A549 (cell line): ENCODE results near the gene ABHD6. TPM values are rescaled to one million over a fixed set of nuclear protein-coding genes. Genes with fewer than 3 reads are reported as not detected.

ENCODE experiments used
- ATAC-seq, 2 experiments: fragments of 200-7000 bp in 1 of 2; fragments of >200 bp in 1 of 2; cut with Nextera tagmentation in 1 of 2; cut with Tn5 transposase in 1 of 2; 3 replicates each; pipeline versions ENCODE4 v1.8.0 to v1.9.1; 2018 to 2020; ENCODE audit warnings: mild to moderate bottlenecking in 1 of 2, moderate library complexity in 1 of 2
- CTCF ChIA-PET: fragments of 300-600 bp; sonication (Branson Sonifier 250); formaldehyde crosslinking; extraction: SDS; loops from one replicate; lab custom pipeline; 2021; ENCODE audit warnings: antibody characterized with exemption, inconsistent platforms; lab: Yijun Ruan, JAX
- POLR2A ChIA-PET: fragments of 350-600 bp; formaldehyde crosslinking; extraction: SDS; loops from one replicate; lab custom pipeline; 2021; ENCODE audit warnings: antibody characterized with exemption, inconsistent platforms; lab: Yijun Ruan, JAX
- DNase-seq, 2 experiments: peaks; one replicate each; pipeline versions ENCODE4 v3.0.0 to v3.0.0-alpha.2; 2011 to 2016; ENCODE audit warnings: low read depth in 1 of 2, low spot score in 1 of 2
- FAIRE-seq: peaks from 2 replicates; lab custom pipeline; 2011; peaks lifted over from hg19 to GRCh38; lab: Jason Lieb, UNC
- H3K27ac ChIP-seq, 2 experiments: fragments of >200 bp; sonication (Bioruptor Twin); formaldehyde crosslinking; 3 replicates each; pipeline ENCODE4 v1.5.1; 2016 to 2017
- H3K4me1 ChIP-seq: fragments of >200 bp; sonication (Bioruptor Twin); formaldehyde crosslinking; 3 replicates; pipeline ENCODE4 v1.6.1; 2016
- H3K4me2 ChIP-seq: fragments of >200 bp; sonication (Bioruptor Twin); formaldehyde crosslinking; 3 replicates; pipeline ENCODE4 v1.6.1; 2016
- H3K4me3 ChIP-seq: fragments of >200 bp; sonication (Bioruptor Twin); formaldehyde crosslinking; 3 replicates; pipeline ENCODE4 v1.5.1; 2016
- H3K9me3 ChIP-seq: fragments of >200 bp; sonication (Bioruptor Twin); formaldehyde crosslinking; 3 replicates; pipeline ENCODE4 v1.6.1; 2016
- ATOH8 ChIP-seq: fragments of 250-450 bp; sonication (Bioruptor Pico); IDR thresholded peaks from 2 replicates; pipeline ENCODE4 v1.5.0; 2020; ENCODE audit warnings: low read depth, mild to moderate bottlenecking, moderate library complexity
- BHLHE40 ChIP-seq: IDR thresholded peaks from 2 replicates; pipeline ENCODE4 v1.6.1; 2012; ENCODE audit warnings: low read depth, low read length, inconsistent platforms
- CBX8 ChIP-seq: fragments of 200-600 bp; sonication (generic); IDR thresholded peaks from 2 replicates; pipeline ENCODE4 v1.6.1; 2016
- EHMT2 ChIP-seq: fragments of 200-600 bp; sonication (generic); IDR thresholded peaks from 2 replicates; pipeline ENCODE4 v1.6.1; 2016; ENCODE audit warnings: antibody characterized with exemption, low read depth, mild to moderate bottlenecking, moderate library complexity
- EP300 ChIP-seq, 2 experiments: fragments of >200 bp; sonication (Bioruptor Twin); formaldehyde crosslinking; IDR thresholded peaks; 2 replicates in 1 of 2; 3 replicates in 1 of 2; pipeline ENCODE4 v1.6.1; 2016 to 2017
- ESRRA ChIP-seq: fragments of 150-350 bp; IDR thresholded peaks from 2 replicates; pipeline ENCODE4 v1.6.1; 2014; ENCODE audit warnings: mild to moderate bottlenecking, low read length, borderline replicate concordance
- FOSL2 ChIP-seq, 2 experiments: fragments of 450-650 bp in 1 of 2; fragments of >200 bp in 1 of 2; sonication (Bioruptor Twin) in 1 of 2; formaldehyde crosslinking; IDR thresholded peaks; 2 replicates each; pipeline versions ENCODE4 v1.5.0 to v1.6.1; 2016 to 2020; ENCODE audit warnings: mild to moderate bottlenecking in 1 of 2, moderate library complexity in 1 of 2
- GATA3 ChIP-seq: IDR thresholded peaks from 2 replicates; pipeline ENCODE4 v1.6.1; 2012; ENCODE audit warnings: borderline replicate concordance
- HES2 ChIP-seq: fragments of >200 bp; sonication (Bioruptor Twin); formaldehyde crosslinking; IDR thresholded peaks from 2 replicates; pipeline ENCODE4 v1.6.1; 2016
- JUNB ChIP-seq: fragments of >200 bp; sonication (Bioruptor Twin); formaldehyde crosslinking; IDR thresholded peaks from 2 replicates; pipeline ENCODE4 v1.6.1; 2016
- MAZ ChIP-seq: fragments of 150-350 bp; IDR thresholded peaks from 2 replicates; pipeline ENCODE4 v1.6.1; 2014; ENCODE audit warnings: antibody characterized with exemption, low read depth, low read length, borderline replicate concordance
- NPAS2 ChIP-seq: fragments of 250-450 bp; sonication (Bioruptor Pico); IDR thresholded peaks from 2 replicates; pipeline ENCODE4 v1.8.0; 2022; ENCODE audit warnings: mild to moderate bottlenecking, moderate library complexity, borderline replicate concordance
- REST ChIP-seq: fragments of 200-600 bp; sonication (generic); IDR thresholded peaks from 2 replicates; pipeline ENCODE4 v1.6.1; 2016; ENCODE audit warnings: antibody characterized with exemption, mild to moderate bottlenecking, moderate library complexity
- RFX5 ChIP-seq: fragments of 450-650 bp; IDR thresholded peaks from 2 replicates; pipeline ENCODE4 v1.7.1; 2014; ENCODE audit warnings: antibody characterized with exemption, mild to moderate bottlenecking, moderate library complexity
- TFCP2L1 ChIP-seq: fragments of 250-450 bp; sonication (Bioruptor Pico); IDR thresholded peaks from 2 replicates; pipeline ENCODE4 v1.5.0; 2021; ENCODE audit warnings: mild to moderate bottlenecking
- ZC3H11A ChIP-seq: fragments of 450-650 bp; IDR thresholded peaks from 2 replicates; pipeline ENCODE4 v1.6.1; 2014; ENCODE audit warnings: antibody characterized with exemption, mild to moderate bottlenecking
- WGBS: methylation state at CpG from one replicate; pipeline ENCODE4 v1.1.6; 2017; ENCODE audit errors: missing lambda C conversion rate; 5-methylcytosine and 5-hydroxymethylcytosine counted together
- polyA plus RNA-seq, 4 experiments: library from polyadenylated mRNA; depleted of rRNA in 3 of 4; stranded (reverse); fragments of >200 nt; fragmentation: RNase III in 1 of 4; extraction: RNeasy Plus Mini Kit Qiagen cat#74134 plus additional on column Dnase treatment in 1 of 4; gene quantifications; 2 replicates in 3 of 4; 3 replicates in 1 of 4; pipeline ENCODE4 v1.2.3, GENCODE V29; 2011 to 2017

Gene ABHD6
- polyA plus RNA-seq, 2 of the 4 experiments (the other 2 are of a cell fraction): 6.6 to 10.1 TPM

- FAIRE-seq (no peak), ATAC-seq (no peak)
These were observed 47.9 kb upstream of the ABHD6 start for GRCh38 chr3:58189691-58190090.

GRCh38 chr3:58190291-58190690 is 47.3 kb upstream of the ABHD6 start:
- FAIRE-seq (no peak), DNase-seq (no peak), ATAC-seq (peak in 1 of 2 experiments; percentile 6; a peak in 2 of 6 replicates)
- CTCF ChIA-PET: interaction anchor here (0.6 to 9.0 kb wide), 9 partner anchors 9 to 331 kb away, joined by 3 to 172 read pairs (median 5); partner anchors contain the start of genes DNASE1L3, HTD2 and RPP14
- H3K27ac ChIP-seq: no peak overlapping the region
- no peak overlapping the region for H3K4me3 ChIP-seq
- POLR2A ChIA-PET: no interaction called here
- TF ChIP-seq REST: no peak
- TF ChIP-seq EP300 (IDR thresholded peaks at IDR 0.05): no peak
- no peak for TF ChIP-seq TFCP2L1 (CRISPR knock-in tag)
- TF ChIP-seq NPAS2 (CRISPR knock-in tag): no peak
- no peak for TF ChIP-seq JUNB
- no peak for TF ChIP-seq ESRRA
- no peak for TF ChIP-seq RFX5
- no peak for TF ChIP-seq ATOH8 (CRISPR knock-in tag)
- TF ChIP-seq MAZ: no peak
- 92% methylated on average over 3 of the region's 4 CpGs for WGBS
- no peaks in the 10 kb centered on the region for H3K9me3 ChIP-seq
- peaks cover 12% of the 10 kb centered on the region for H3K4me1 ChIP-seq
- no peak overlapping the region for H3K4me2 ChIP-seq

More at GRCh38 chr3:58189691-58190090, 47.9 kb upstream of the ABHD6 start:
- Histone ChIP-seq H3K27ac (no peak overlapping the region), H3K9me3 (no peaks in the 10 kb centered on the region), H3K4me1 (peaks cover 12% of the 10 kb centered on the region), H3K4me3 (no peak overlapping the region)
- WGBS: 61% methylated on average over 5 of the region's 5 CpGs
- no peak for DNase-seq
- CTCF ChIA-PET: interaction anchor here (0.8 to 9.0 kb wide), 9 partner anchors 9 to 225 kb away, joined by 3 to 172 read pairs (median 12); partner anchors contain the start of genes HTD2 and RPP14
- TF ChIP-seq REST: no peak
- no peak for TF ChIP-seq EP300 (IDR thresholded peaks at IDR 0.05)
- TF ChIP-seq RFX5: no peak
- no peak for TF ChIP-seq ZC3H11A
- TF ChIP-seq EHMT2: no peak
- TF ChIP-seq GATA3: no peak
- no peak for TF ChIP-seq ESRRA
- TF ChIP-seq BHLHE40: no peak
- TF ChIP-seq HES2: no peak
- TF ChIP-seq FOSL2 (IDR thresholded peaks at IDR 0.05): no peak
- TF ChIP-seq FOSL2 (CRISPR knock-in tag; IDR thresholded peaks at IDR 0.05): no peak
- TF ChIP-seq CBX8: no peak
- TF ChIP-seq MAZ: no peak
- TF ChIP-seq, all 56 proteins: peak for 0
- no peak overlapping the region for H3K4me2 ChIP-seq
- POLR2A ChIA-PET: interaction anchor here (1.1 kb wide), 1 partner anchor 117 kb away, joined by 3 read pairs; the partner anchor contains the start of genes HTD2 and RPP14
